ENCODE data around the gene INPP5F.
"Not testable (repeated sequence)": the region's sequence is repeated elsewhere in the genome, so short reads cannot be mapped to it uniquely, and the experiment has no call there.

Gene INPP5F

GRCh38 chr10:119748871-119749270 is 23.0 kb downstream of the INPP5F start:
- no peak for DNase-seq (ENCODE audit: low read depth)

- no peak for DNase-seq (ENCODE audit: low read depth)
Observed at GRCh38 chr10:119749455-119749854, 23.6 kb downstream of the INPP5F start.

GRCh38 chr10:119750391-119751230 is 24.8 kb downstream of the INPP5F start:
- DNase-seq (ENCODE audit: low read depth): peak; percentile 21

- DNase-seq (ENCODE audit: low read depth): no peak
Observed at GRCh38 chr10:119753309-119753708, 27.5 kb downstream of the INPP5F start.

- no peak for DNase-seq (ENCODE audit: low read depth)
Observed at GRCh38 chr10:119754085-119754484, 28.2 kb downstream of the INPP5F start.

- DNase-seq (ENCODE audit: low read depth): no peak
Observed at GRCh38 chr10:119754936-119755335, 29.1 kb downstream of the INPP5F start.

GRCh38 chr10:119755446-119755845 is 29.6 kb downstream of the INPP5F start:
- DNase-seq (ENCODE audit: low read depth): no peak

- no peak for DNase-seq (ENCODE audit: low read depth)
Observed at GRCh38 chr10:119758448-119759195, 32.8 kb downstream of the INPP5F start.

GRCh38 chr10:119759832-119760231 is 34.0 kb downstream of the INPP5F start:
- DNase-seq (ENCODE audit: low read depth): no peak

- DNase-seq (ENCODE audit: low read depth): no peak
Observed at GRCh38 chr10:119761106-119761505, 35.3 kb downstream of the INPP5F start.

GRCh38 chr10:119762035-119762434 is 36.2 kb downstream of the INPP5F start:
- DNase-seq (ENCODE audit: low read depth): no peak

- DNase-seq (ENCODE audit: low read depth): no peak
Observed at GRCh38 chr10:119762805-119763798, 37.3 kb downstream of the INPP5F start.

GRCh38 chr10:119768455-119769094 is 42.7 kb downstream of the INPP5F start:
- DNase-seq (ENCODE audit: low read depth): no peak

- DNase-seq (ENCODE audit: low read depth): no peak
Observed at GRCh38 chr10:119769886-119770285, 44.0 kb downstream of the INPP5F start.

- DNase-seq (ENCODE audit: low read depth): no peak
Observed at GRCh38 chr10:119770928-119771327, 45.1 kb downstream of the INPP5F start.

- no peak for DNase-seq (ENCODE audit: low read depth)
Observed at GRCh38 chr10:119772334-119772733, 46.5 kb downstream of the INPP5F start.

- DNase-seq (ENCODE audit: low read depth): not testable (repeated sequence)
Observed at GRCh38 chr10:119773041-119773440, 47.2 kb downstream of the INPP5F start.

- DNase-seq (ENCODE audit: low read depth): no peak
Observed at GRCh38 chr10:119775529-119775928, 49.7 kb downstream of the INPP5F start.

- DNase-seq (ENCODE audit: low read depth): no peak
Observed at GRCh38 chr10:119776536-119776935, 50.7 kb downstream of the INPP5F start.

GRCh38 chr10:119777686-119778085 is 51.8 kb downstream of the INPP5F start:
- no peak for DNase-seq (ENCODE audit: low read depth)

GRCh38 chr10:119778776-119779445 is 53.1 kb downstream of the INPP5F start:
- no peak for DNase-seq (ENCODE audit: low read depth)
